Endothelial cell of umbilical vein (primary cell): ENCODE results near the gene NLGN1. TPM values are rescaled to one million over a fixed set of nuclear protein-coding genes. Genes with fewer than 3 reads are reported as not detected.

Source experiments
- BruUV-seq: library from RNA; stranded (reverse); fragments of 400-500 nt; replicated peaks from 2 replicates; lab custom pipeline; 2021; lab: Mats Ljungman, UMichigan
- CTCF ChIA-PET: fragments of 300-600, 350-600 bp; sonication (Branson Sonifier 250); formaldehyde crosslinking; loops from one replicate; lab custom pipeline; 2021; ENCODE audit warnings: antibody characterized with exemption, inconsistent platforms; lab: Charles Lee
- POLR2A ChIA-PET: fragments of 300-600, 350-600 bp; sonication (Branson Sonifier 250); formaldehyde crosslinking; loops from one replicate; lab custom pipeline; 2021; ENCODE audit warnings: antibody characterized with exemption, inconsistent platforms; lab: Charles Lee
- DNase-seq: peaks from one replicate; pipeline ENCODE4 v3.0.0-alpha.2; 2011; ENCODE audit warnings: low read depth, low spot score
- FAIRE-seq: peaks from 2 replicates; lab custom pipeline; 2011; peaks lifted over from hg19 to GRCh38; lab: Jason Lieb, UNC
- H2AFZ ChIP-seq: 2 replicates; pipeline ENCODE4 v1.6.0; 2012; ENCODE audit warnings: low read depth, low read length, control low read depth, inconsistent platforms
- H3K27ac ChIP-seq: 2 replicates; pipeline ENCODE4 v1.5.1; 2011; ENCODE audit warnings: low read depth, mild to moderate bottlenecking, control low read depth, low read length, moderate library complexity; ENCODE audit not compliant: insufficient read depth
- H3K27me3 ChIP-seq, 2 experiments: 2 replicates each; pipeline versions ENCODE4 v1.6.0 to v1.6.1; 2011; ENCODE audit warnings: low read length in 2 of 2, mixed read lengths in 1 of 2; ENCODE audit not compliant: control insufficient read depth in 2 of 2, insufficient read depth in 2 of 2
- H3K36me3 ChIP-seq, 2 experiments: 2 replicates in 1 of 2; 3 replicates in 1 of 2; pipeline ENCODE4 v1.5.1; 2011; ENCODE audit warnings: low read length in 2 of 2, mild to moderate bottlenecking in 1 of 2, moderate library complexity in 1 of 2; ENCODE audit not compliant: control insufficient read depth in 2 of 2, insufficient read depth in 2 of 2; ENCODE audit errors: extremely low read depth in 1 of 2
- H3K4me1 ChIP-seq: 3 replicates; pipeline ENCODE4 v1.5.1; 2011; ENCODE audit warnings: mild to moderate bottlenecking, low read length; ENCODE audit not compliant: control insufficient read depth, insufficient read depth; ENCODE audit errors: extremely low read depth
- H3K4me2 ChIP-seq: 2 replicates; pipeline ENCODE4 v1.6.1; 2011; ENCODE audit warnings: low read length, control low read depth, mixed read lengths; ENCODE audit not compliant: insufficient read depth
- H3K4me3 ChIP-seq, 3 experiments: fragments of 200-600 bp in 1 of 3; sonication (generic), shearing (Covaris generic) in 1 of 3; replicated peaks in 1 of 3; 2 replicates each; pipeline ENCODE4 v1.5.1; 2011 to 2016; ENCODE audit warnings: control low read depth in 3 of 3, low read length in 3 of 3, mild to moderate bottlenecking in 2 of 3, inconsistent platforms in 1 of 3, low read depth in 1 of 3, moderate library complexity in 1 of 3; ENCODE audit not compliant: insufficient read depth in 1 of 3
- H3K79me2 ChIP-seq: 2 replicates; pipeline ENCODE4 v1.6.0; 2012; ENCODE audit warnings: low read length, inconsistent platforms; ENCODE audit not compliant: control insufficient read depth, insufficient read depth
- H3K9ac ChIP-seq: replicated peaks from 2 replicates; pipeline ENCODE3; 2011; ENCODE audit warnings: low read length, control low read depth; ENCODE audit not compliant: insufficient read depth; ENCODE audit errors: extremely low read depth
- H3K9me1 ChIP-seq: replicated peaks from 3 replicates; pipeline ENCODE4 v1.6.0; 2011; ENCODE audit warnings: mild to moderate bottlenecking, low read length; ENCODE audit not compliant: control insufficient read depth, insufficient read depth; ENCODE audit errors: extremely low read depth
- H3K9me3 ChIP-seq: replicated peaks from 2 replicates; pipeline ENCODE4 v1.5.1; 2012; ENCODE audit warnings: low read length, inconsistent platforms; ENCODE audit not compliant: control insufficient read depth, insufficient read depth
- H4K20me1 ChIP-seq: replicated peaks from 2 replicates; pipeline ENCODE3; 2011; ENCODE audit warnings: mild to moderate bottlenecking, low read length; ENCODE audit not compliant: control insufficient read depth, insufficient read depth; ENCODE audit errors: extremely low read depth
- CTCF ChIP-seq, 2 donors: IDR thresholded peaks; 1 replicate in 1 of 2; 2 replicates in 1 of 2; pipeline ENCODE4 v1.5.1; 2011; ENCODE audit warnings: low read length in 2 of 2, mild to moderate bottlenecking in 2 of 2, moderate library complexity in 2 of 2, control low read depth in 1 of 2, inconsistent platforms in 1 of 2, low read depth in 1 of 2; ENCODE audit not compliant: insufficient read depth in 1 of 2; ENCODE audit errors: extremely low read depth in 1 of 2
- EZH2 ChIP-seq: IDR thresholded peaks from 2 replicates; pipeline ENCODE4 v1.6.1; 2012; ENCODE audit warnings: borderline replicate concordance, low read depth, mild to moderate bottlenecking, moderate library complexity, low read length, inconsistent platforms; ENCODE audit not compliant: severe bottlenecking
- FOS ChIP-seq: IDR thresholded peaks from 2 replicates; pipeline ENCODE4 v1.6.1; 2011; ENCODE audit warnings: mild to moderate bottlenecking, low read length, moderate library complexity, borderline replicate concordance; ENCODE audit not compliant: insufficient read depth
- GATA2 ChIP-seq: IDR thresholded peaks from 2 replicates; pipeline ENCODE4 v1.7.0; 2011; ENCODE audit warnings: low read depth, mild to moderate bottlenecking, moderate library complexity, mixed read lengths, low read length; ENCODE audit not compliant: insufficient read length, insufficient read depth
- JUN ChIP-seq: IDR thresholded peaks from 2 replicates; pipeline ENCODE4 v1.6.1; 2011; ENCODE audit warnings: borderline replicate concordance, low read depth; ENCODE audit not compliant: insufficient read length, insufficient read depth
- dilution Hi-C: fragments of 300-500 bp; cut with MboI; formaldehyde crosslinking; loops from one replicate; pipeline ENCODE4 v1.15.0; 2019; ENCODE audit warnings: low sequenced_read_pairs; ENCODE audit not compliant: extremely low pct_ligation_motif_present
- intact Hi-C: fragments of 100-400 bp; cut with micrococcal nuclease; formaldehyde crosslinking; loops from one replicate; pipeline ENCODE4 v1.10.0; 2022
- polyA plus RNA-seq, 4 experiments: library from polyadenylated mRNA; depleted of rRNA in 3 of 4; stranded (reverse) in 3 of 4; unstranded in 1 of 4; fragments of >200 nt; gene quantifications; 2 replicates each; pipeline versions ENCODE4 v1.2.1 to v1.2.3, GENCODE V29; 2011 to 2012; ENCODE audit warnings: missing spikeins in 1 of 4
- total RNA-seq: library from RNA; stranded (reverse); gene quantifications from 2 replicates; pipeline ENCODE4 v1.2.3, GENCODE V29; 2021

The NLGN1 gene
- total and polyA plus RNA-seq, 2 donors (not counting 3 experiments of a cell fraction or from before 2014, with no cell fraction given) = 7.9 to 16.3 TPM

- Histone ChIP-seq H2AFZ (peak overlapping the region; percentile 45), H3K9me1 (no peaks in the 10 kb centered on the region), H3K4me3 (no peak overlapping the region), H3K27me3 (no peaks in the 10 kb centered on the region), H3K79me2 (no peaks in the 10 kb centered on the region), H3K36me3 (no peaks in the 10 kb centered on the region), H3K27ac (peak overlapping the region; percentile 99), H3K4me1 (peaks cover 57% of the 10 kb centered on the region), H3K9me3 (no peaks in the 10 kb centered on the region), H4K20me1 (no peaks in the 10 kb centered on the region), H3K9ac (peak overlapping the region; percentile 83), H3K4me2 (peak overlapping the region; percentile 49)
- FAIRE-seq (peak; percentile 76), DNase-seq (peak; percentile 75)
- TF ChIP-seq EZH2 (no peak), FOS (peak; percentile 15), GATA2 (peak; percentile 47), CTCF (IDR thresholded peaks at IDR 0.05; ENCODE audit: extremely low read depth in 1 of 2, insufficient read depth in 1 of 2, low read depth in 1 of 2, low read length in 2 of 2) (no peak), JUN (peak; percentile 77)
- POLR2A ChIA-PET = no interaction called here
- no TSS peak for BruUV-seq
- intact Hi-C loops (no loop called here), dilution Hi-C loops (no loop called here)
- CTCF ChIA-PET = interaction anchor here (1.0 to 3.0 kb wide), 3 partner anchors 8 to 11 kb away, joined by 3 to 11 read pairs (median 9); no protein-coding TSS in a partner anchor
Observed at GRCh38 chr3:173750095-173750494, 352.6 kb downstream of the NLGN1 start.
